H9 (cell line): Measurements from ENCODE around the gene CSNK2B. TPM values are rescaled to one million over a fixed set of nuclear protein-coding genes. Genes with fewer than 3 reads are reported as not detected.
A peak's percentile ranks its signal among the peaks of the same experiment; 100 is the strongest.

Experiments used
- DNase-seq: peaks from one replicate; pipeline ENCODE4 v3.0.0-alpha.2; 2017
- H2AFZ ChIP-seq: one replicate; pipeline ENCODE4 v1.6.1; 2013; ENCODE audit warnings: mild to moderate bottlenecking, low read length, control low read depth, moderate library complexity
- H2AK5ac ChIP-seq: 2 replicates; pipeline ENCODE4 v1.6.1; 2013; ENCODE audit warnings: low read length, control low read depth, mixed read lengths; ENCODE audit not compliant: insufficient read length
- H2BK120ac ChIP-seq: one replicate; pipeline ENCODE4 v1.6.1; 2013; ENCODE audit warnings: low read depth, mild to moderate bottlenecking, low read length, control low read depth, inconsistent platforms; ENCODE audit not compliant: poor library complexity, severe bottlenecking
- H2BK12ac ChIP-seq: 2 replicates; pipeline ENCODE4 v1.6.1; 2013; ENCODE audit warnings: low read length, control low read depth, mixed read lengths, low read depth; ENCODE audit not compliant: insufficient read length
- H2BK15ac ChIP-seq: 2 replicates; pipeline ENCODE4 v1.6.1; 2013; ENCODE audit warnings: low read depth, low read length, control low read depth
- H2BK20ac ChIP-seq: one replicate; pipeline ENCODE4 v1.6.1; 2013; ENCODE audit warnings: low read depth, mild to moderate bottlenecking, low read length, control low read depth, inconsistent platforms; ENCODE audit not compliant: poor library complexity, severe bottlenecking
- H2BK5ac ChIP-seq: 2 replicates; pipeline ENCODE4 v1.6.1; 2013; ENCODE audit warnings: low read length, control low read depth, mixed read lengths; ENCODE audit not compliant: insufficient read length
- H3K14ac ChIP-seq: 2 replicates; pipeline ENCODE4 v1.6.1; 2013; ENCODE audit warnings: low read length, control low read depth; ENCODE audit not compliant: insufficient read depth
- H3K18ac ChIP-seq: 2 replicates; pipeline ENCODE4 v1.6.1; 2013; ENCODE audit warnings: low read depth, mild to moderate bottlenecking, mixed read lengths, low read length, control low read depth; ENCODE audit not compliant: insufficient read length
- H3K23ac ChIP-seq: 2 replicates; pipeline ENCODE4 v1.6.1; 2013; ENCODE audit warnings: low read length, control low read depth, mixed read lengths, low read depth; ENCODE audit not compliant: insufficient read length
- H3K23me2 ChIP-seq: 2 replicates; pipeline ENCODE4 v1.6.1; 2013; ENCODE audit warnings: low read depth, mild to moderate bottlenecking, mixed read lengths, low read length, control low read depth; ENCODE audit not compliant: insufficient read length, poor library complexity, severe bottlenecking
- H3K27ac ChIP-seq: 2 replicates; pipeline ENCODE4 v1.5.1; 2013; ENCODE audit warnings: low read length, control low read depth, mixed read lengths, low read depth; ENCODE audit not compliant: insufficient read length
- H3K27me3 ChIP-seq: 2 replicates; pipeline ENCODE4 v1.6.1; 2013; ENCODE audit warnings: low read length, control low read depth, inconsistent platforms; ENCODE audit not compliant: insufficient read depth
- H3K4ac ChIP-seq: 2 replicates; pipeline ENCODE4 v1.6.1; 2013; ENCODE audit warnings: low read depth, mild to moderate bottlenecking, control low read depth, inconsistent platforms, low read length, moderate library complexity
- H3K4me1 ChIP-seq: 2 replicates; pipeline ENCODE4 v1.6.1; 2013; ENCODE audit warnings: low read length, control low read depth, inconsistent platforms; ENCODE audit not compliant: insufficient read depth
- H3K4me2 ChIP-seq: 2 replicates; pipeline ENCODE4 v1.6.1; 2013; ENCODE audit warnings: low read length, control low read depth, mixed read lengths; ENCODE audit not compliant: insufficient read length, insufficient read depth
- H3K56ac ChIP-seq: 2 replicates; pipeline ENCODE4 v1.6.1; 2013; ENCODE audit warnings: low read depth, mild to moderate bottlenecking, mixed read lengths, low read length, control low read depth; ENCODE audit not compliant: insufficient read length
- H3K79me1 ChIP-seq: 2 replicates; pipeline ENCODE4 v1.6.1; 2013; ENCODE audit warnings: low read depth, mild to moderate bottlenecking, moderate library complexity, low read length, control low read depth, inconsistent platforms; ENCODE audit not compliant: insufficient read depth, poor library complexity, severe bottlenecking
- H3K79me2 ChIP-seq: 2 replicates; pipeline ENCODE4 v1.6.1; 2013; ENCODE audit warnings: low read length, control low read depth, inconsistent platforms; ENCODE audit not compliant: insufficient read depth
- H3K9ac ChIP-seq: 2 replicates; pipeline ENCODE4 v1.6.1; 2013; ENCODE audit warnings: low read length, control low read depth, mixed read lengths; ENCODE audit not compliant: insufficient read length; ENCODE audit errors: extremely low read depth
- H3K9me3 ChIP-seq: one replicate; pipeline ENCODE4 v1.6.1; 2013; ENCODE audit warnings: low read depth, low read length, inconsistent platforms; ENCODE audit not compliant: control insufficient read depth
- H3T11ph ChIP-seq: one replicate; pipeline ENCODE4 v1.6.1; 2013; ENCODE audit warnings: mild to moderate bottlenecking, low read length, control low read depth, inconsistent platforms
- H4K20me1 ChIP-seq: one replicate; pipeline ENCODE4 v1.6.1; 2013; ENCODE audit not compliant: control insufficient read depth, insufficient read length, insufficient read depth
- H4K5ac ChIP-seq: 2 replicates; pipeline ENCODE4 v1.6.1; 2013; ENCODE audit warnings: low read depth, mild to moderate bottlenecking, mixed read lengths, low read length, control low read depth; ENCODE audit not compliant: insufficient read length
- H4K8ac ChIP-seq: replicated peaks from 2 replicates; pipeline ENCODE4 v1.6.1; 2013; ENCODE audit warnings: low read length, control low read depth, mixed read lengths, low read depth; ENCODE audit not compliant: insufficient read length
- H4K91ac ChIP-seq: 2 replicates; pipeline ENCODE4 v1.6.1; 2013; ENCODE audit warnings: low read depth, mild to moderate bottlenecking, moderate library complexity, mixed read lengths, low read length, control low read depth; ENCODE audit not compliant: insufficient read length
- H3K27ac Mint-ChIP-seq, 3 experiments: 2 replicates in 2 of 3; 3 replicates in 1 of 3; pipeline ENCODE4 v1.8.0; 2020 to 2021; ENCODE audit warnings: mixed read lengths in 3 of 3, mild to moderate bottlenecking in 1 of 3, moderate library complexity in 1 of 3
- H3K27me3 Mint-ChIP-seq: 2 replicates; pipeline ENCODE4 v1.8.0; 2021; ENCODE audit warnings: low read depth, mild to moderate bottlenecking, moderate library complexity, mixed read lengths
- H3K36me3 Mint-ChIP-seq, 3 experiments: 2 replicates in 2 of 3; 3 replicates in 1 of 3; pipeline ENCODE4 v1.8.0; 2020 to 2021; ENCODE audit warnings: low read depth in 3 of 3, mixed read lengths in 3 of 3; ENCODE audit not compliant: insufficient read depth in 1 of 3
- H3K4me1 Mint-ChIP-seq, 2 experiments: 2 replicates each; pipeline ENCODE4 v1.8.0; 2020; ENCODE audit warnings: mixed read lengths in 2 of 2
- H3K4me3 Mint-ChIP-seq, 2 experiments: 2 replicates in 1 of 2; 3 replicates in 1 of 2; pipeline ENCODE4 v1.8.0; 2020 to 2021; ENCODE audit warnings: mild to moderate bottlenecking in 2 of 2, mixed read lengths in 2 of 2, moderate library complexity in 1 of 2
- H3K9me3 Mint-ChIP-seq, 2 experiments: 2 replicates in 1 of 2; 3 replicates in 1 of 2; pipeline ENCODE4 v1.8.0; 2020; ENCODE audit warnings: mild to moderate bottlenecking in 2 of 2, mixed read lengths in 2 of 2, moderate library complexity in 1 of 2
- WGBS: extraction: QIAGEN DNeasy Blood & Tissue Kit; methylation state at CpG from one replicate; pipeline ENCODE4 v1.1.7; 2013; ENCODE audit warnings: missing lambda C conversion rate, low lambda C conversion rate, mixed read lengths; ENCODE audit not compliant: insufficient read length; ENCODE audit errors: extremely low coverage; 5-methylcytosine and 5-hydroxymethylcytosine counted together
- total RNA-seq: library from RNA; stranded (reverse); gene quantifications from 2 replicates; pipeline ENCODE4 v1.2.1, GENCODE V29; 2021
- TF ChIP-seq, protein P1 (sequence below): fragments of 200-600 bp; sonication (generic); conservative IDR thresholded peaks from 3 replicates; pipeline ENCODE4 v1.8.0; 2021; ENCODE audit warnings: antibody characterized with exemption, mild to moderate bottlenecking

Gene CSNK2B
- total RNA-seq, 1 experiment from 2014 or later: 187 TPM

DNA sequence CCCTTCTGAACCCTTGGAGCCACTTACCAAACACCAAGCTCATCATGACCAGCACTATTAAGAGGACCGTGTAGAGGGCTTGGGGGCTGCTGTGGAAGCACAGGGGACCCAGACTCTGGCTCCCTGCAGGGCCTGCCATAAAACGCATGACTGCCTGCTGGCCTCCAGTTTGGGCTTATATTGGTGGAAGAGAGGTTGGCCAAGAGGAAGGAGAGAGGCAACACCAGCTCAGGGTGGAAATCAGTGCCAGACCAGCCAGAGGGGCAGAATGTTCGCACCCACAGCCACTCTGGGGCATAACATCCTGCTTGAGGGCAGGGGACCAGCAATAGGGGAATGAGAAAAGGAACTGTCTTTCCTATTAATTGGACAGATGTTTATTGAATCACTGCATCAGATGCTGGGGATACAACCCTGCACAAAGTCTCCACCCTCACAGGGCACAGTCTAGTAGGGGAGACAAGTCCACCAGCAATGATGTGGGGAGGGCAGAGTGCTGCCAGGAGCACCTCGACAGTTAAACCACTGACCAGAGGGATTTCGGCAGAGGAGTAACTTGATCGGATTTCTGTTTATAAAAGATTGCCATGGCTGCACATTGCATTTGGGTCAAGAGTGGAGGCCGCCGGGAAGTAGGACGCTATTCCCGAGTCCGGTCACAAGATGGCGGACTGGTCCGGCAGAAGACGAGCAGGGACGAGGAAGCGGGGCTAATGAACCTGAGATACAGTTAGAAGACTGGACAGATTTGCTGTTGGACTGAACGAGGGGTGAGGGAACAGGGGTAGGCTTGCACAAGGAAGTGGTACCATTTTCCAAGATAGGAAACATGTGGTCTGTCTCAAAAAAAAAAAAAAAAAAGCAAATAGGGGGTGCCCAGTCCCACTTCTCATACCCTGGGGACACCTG lies 14.6 kb downstream of the CSNK2B start, which contains the start of gene LY6G5C:
TSS of gene LY6G5C (minus strand) at position 842 of the 909 bp plus-strand sequence. CDS start at position 148, 694 bp downstream.
- Mint-ChIP-seq H3K27me3 (peaks cover 29% of the 10 kb centered on the region), H3K36me3 (peaks cover 0 to 1% (median 0%) of the 10 kb centered on the region in 3 experiments; a peak in 3 of 7 replicates), H3K27ac (peak within 1 kb of the TSS in 1 of 3 experiments; percentile 57; a peak in 3 of 7 replicates), H3K9me3 (no peaks in the 10 kb centered on the region; a peak in 3 of 5 replicates), H3K4me3 (peak within 1 kb of the TSS; percentile 76 to 89), H3K4me1 (peaks cover 20 to 25% of the 10 kb centered on the region in 2 experiments)
- H3K56ac ChIP-seq: no peak within 1 kb of the TSS
- H3K23me2 ChIP-seq: peaks cover 18% of the 10 kb centered on the region
- H2AK5ac ChIP-seq: no peak within 1 kb of the TSS
- no peaks in the 10 kb centered on the region for H3K4me1 ChIP-seq
- H2BK5ac ChIP-seq: no peak within 1 kb of the TSS
- no CpG with 5 or more reads among the region's 17 CpGs for WGBS
- H3K79me2 ChIP-seq: no peaks in the 10 kb centered on the region
- H4K5ac ChIP-seq: no peak within 1 kb of the TSS
- no peak within 1 kb of the TSS for H2AFZ ChIP-seq
- peak within 1 kb of the TSS; percentile 26; the same call in 1 of the 2 replicates for H3K14ac ChIP-seq
- TF ChIP-seq, protein P1, sequence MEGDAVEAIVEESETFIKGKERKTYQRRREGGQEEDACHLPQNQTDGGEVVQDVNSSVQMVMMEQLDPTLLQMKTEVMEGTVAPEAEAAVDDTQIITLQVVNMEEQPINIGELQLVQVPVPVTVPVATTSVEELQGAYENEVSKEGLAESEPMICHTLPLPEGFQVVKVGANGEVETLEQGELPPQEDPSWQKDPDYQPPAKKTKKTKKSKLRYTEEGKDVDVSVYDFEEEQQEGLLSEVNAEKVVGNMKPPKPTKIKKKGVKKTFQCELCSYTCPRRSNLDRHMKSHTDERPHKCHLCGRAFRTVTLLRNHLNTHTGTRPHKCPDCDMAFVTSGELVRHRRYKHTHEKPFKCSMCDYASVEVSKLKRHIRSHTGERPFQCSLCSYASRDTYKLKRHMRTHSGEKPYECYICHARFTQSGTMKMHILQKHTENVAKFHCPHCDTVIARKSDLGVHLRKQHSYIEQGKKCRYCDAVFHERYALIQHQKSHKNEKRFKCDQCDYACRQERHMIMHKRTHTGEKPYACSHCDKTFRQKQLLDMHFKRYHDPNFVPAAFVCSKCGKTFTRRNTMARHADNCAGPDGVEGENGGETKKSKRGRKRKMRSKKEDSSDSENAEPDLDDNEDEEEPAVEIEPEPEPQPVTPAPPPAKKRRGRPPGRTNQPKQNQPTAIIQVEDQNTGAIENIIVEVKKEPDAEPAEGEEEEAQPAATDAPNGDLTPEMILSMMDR: peak; percentile 78
- no peak within 1 kb of the TSS for H3K27ac ChIP-seq
- H3K9ac ChIP-seq: no peak within 1 kb of the TSS
- H2BK12ac ChIP-seq: no peak within 1 kb of the TSS
- DNase-seq: peak; percentile 78
- no peaks in the 10 kb centered on the region; the same call in 1 of the 2 replicates for H3K27me3 ChIP-seq
- H3T11ph ChIP-seq: no peak within 1 kb of the TSS
- H3K18ac ChIP-seq: peak within 1 kb of the TSS; percentile 44
- H3K79me1 ChIP-seq: no peaks in the 10 kb centered on the region
- H4K8ac ChIP-seq: no peak within 1 kb of the TSS
- no peak within 1 kb of the TSS for H2BK20ac ChIP-seq
- peak within 1 kb of the TSS; percentile 92 for H3K4me2 ChIP-seq
- no peaks in the 10 kb centered on the region for H3K9me3 ChIP-seq
- H3K4ac ChIP-seq: no peak within 1 kb of the TSS
- H4K20me1 ChIP-seq: no peaks in the 10 kb centered on the region
- no peak within 1 kb of the TSS for H2BK15ac ChIP-seq
- H3K23ac ChIP-seq: no peak within 1 kb of the TSS
- no peak within 1 kb of the TSS for H2BK120ac ChIP-seq
- H4K91ac ChIP-seq: no peak within 1 kb of the TSS
